Endometrial microvascular endothelial cells (primary cell): ENCODE measurements around the gene SNRPA1. TPM values are rescaled to one million over a fixed set of nuclear protein-coding genes. Genes with fewer than 3 reads are reported as not detected.
"Not testable (repeated sequence)": the region's sequence is repeated elsewhere in the genome, so short reads cannot be mapped to it uniquely, and the experiment has no call there.

ENCODE experiments used
- in situ Hi-C: cut with HindIII; loops from 2 replicates; pipeline ENCODE4 v1.10.0; 2017; ENCODE audit warnings: low sequenced_read_pairs, low pct_unique_long_range_greater_than_20kb; ENCODE audit errors: inconsistent ontology term
- total RNA-seq: library from RNA; depleted of rRNA; stranded (reverse); fragments of >200 nt; gene quantifications from one replicate; pipeline ENCODE4 v1.2.3, GENCODE V29; 2015; ENCODE audit errors: inconsistent ontology term

The SNRPA1 gene
- total RNA-seq, result 59.7 TPM

GRCh38 chr15:101294731-101295606, at the start of gene SNRPA1:
Gene SNRPA1, minus strand, starts transcription at chr15:101295248. Its CDS starts 70 bp downstream, at chr15:101295178.
- in situ Hi-C loops, result no loop called here

- in situ Hi-C loops, result no loop called here
Measured at GRCh38 chr15:101342056-101342455, 47.0 kb upstream of the SNRPA1 start.

- in situ Hi-C loops, result no loop called here
Measured at GRCh38 chr15:101338502-101339057, 43.5 kb upstream of the SNRPA1 start.

GRCh38 chr15:101337976-101338375, 42.9 kb upstream of the SNRPA1 start:
- in situ Hi-C loops, result no loop called here

- in situ Hi-C loops, result not testable (repeated sequence)
Measured at GRCh38 chr15:101333907-101334789, 39.1 kb upstream of the SNRPA1 start.

GRCh38 chr15:101332061-101332467, 37.0 kb upstream of the SNRPA1 start:
- in situ Hi-C loops, result no loop called here

- in situ Hi-C loops, result no loop called here
Measured at GRCh38 chr15:101329867-101330380, 34.9 kb upstream of the SNRPA1 start.

GRCh38 chr15:101329309-101329863, 34.3 kb upstream of the SNRPA1 start:
- in situ Hi-C loops, result no loop called here

GRCh38 chr15:101328001-101328400, 33.0 kb upstream of the SNRPA1 start:
- in situ Hi-C loops, result no loop called here

- in situ Hi-C loops, result no loop called here
Measured at GRCh38 chr15:101327147-101327740, 32.2 kb upstream of the SNRPA1 start.

- in situ Hi-C loops, result no loop called here
Measured at GRCh38 chr15:101326462-101327146, 31.6 kb upstream of the SNRPA1 start.

- in situ Hi-C loops, result no loop called here
Measured at GRCh38 chr15:101326026-101326315, 30.9 kb upstream of the SNRPA1 start.

GRCh38 chr15:101325263-101326025, 30.4 kb upstream of the SNRPA1 start:
- in situ Hi-C loops, result no loop called here

- in situ Hi-C loops, result no loop called here
Measured at GRCh38 chr15:101324524-101325177, 29.6 kb upstream of the SNRPA1 start.

- in situ Hi-C loops, result no loop called here
Measured at GRCh38 chr15:101323793-101324523, 28.9 kb upstream of the SNRPA1 start.

- in situ Hi-C loops, result no loop called here
Measured at GRCh38 chr15:101322854-101323477, 27.9 kb upstream of the SNRPA1 start.
